ENCODE measurements around the gene AARSD1.
"Not testable (repeated sequence)": the region's sequence is repeated elsewhere in the genome, so short reads cannot be mapped to it uniquely, and the experiment has no call there.

Gene AARSD1

GRCh38 chr17:42980766-42981397 is 16.6 kb upstream of the AARSD1 start:
- no peak for DNase-seq

GRCh38 chr17:42980274-42980765 is 16.1 kb upstream of the AARSD1 start, which contains the start of gene RUNDC1:
RUNDC1 (plus strand) TSS chr17:42980565; CDS start chr17:42980577, 12 bp downstream.
- peak; percentile 10 for DNase-seq

- peak; percentile 29 for DNase-seq
Measured at GRCh38 chr17:42979511-42980273, 15.4 kb upstream of the AARSD1 start, which contains the start of gene PTGES3L. PTGES3L (minus strand) TSS chr17:42980080; CDS start chr17:42980053, 27 bp downstream.

- not testable (repeated sequence) for DNase-seq
Measured at GRCh38 chr17:42975701-42976100, 11.4 kb upstream of the AARSD1 start.

GRCh38 chr17:42975265-42975664 is 11.0 kb upstream of the AARSD1 start:
- no peak for DNase-seq

GRCh38 chr17:42973323-42973722 is 9.1 kb upstream of the AARSD1 start:
- DNase-seq, result not testable (repeated sequence)

GRCh38 chr17:42971589-42971988 is 7.3 kb upstream of the AARSD1 start:
- DNase-seq, result no peak

- no peak for DNase-seq
Measured at GRCh38 chr17:42969001-42969581, 4.8 kb upstream of the AARSD1 start.

- no peak for DNase-seq
Measured at GRCh38 chr17:42967925-42968324, 3.7 kb upstream of the AARSD1 start.

- DNase-seq, result no peak
Measured at GRCh38 chr17:42953669-42954068, 10.6 kb downstream of the AARSD1 start.

GRCh38 chr17:42950044-42950783 is 14.0 kb downstream of the AARSD1 start:
- DNase-seq, result no peak

GRCh38 chr17:42946812-42947211 is 17.4 kb downstream of the AARSD1 start:
- DNase-seq, result no peak

- DNase-seq, result no peak
Measured at GRCh38 chr17:42944211-42944610, 20.0 kb downstream of the AARSD1 start.

GRCh38 chr17:42937712-42938596 is 26.3 kb downstream of the AARSD1 start:
- no peak for DNase-seq

- DNase-seq, result no peak
Measured at GRCh38 chr17:42929497-42929844, 34.8 kb downstream of the AARSD1 start.

GRCh38 chr17:42928714-42929496 is 35.3 kb downstream of the AARSD1 start:
- DNase-seq, result peak; percentile 39

- no peak for DNase-seq
Measured at GRCh38 chr17:42924891-42925290, 39.4 kb downstream of the AARSD1 start.

GRCh38 chr17:42923472-42923871 is 40.8 kb downstream of the AARSD1 start:
- DNase-seq, result not testable (repeated sequence)

- DNase-seq, result no peak
Measured at GRCh38 chr17:42922294-42922693, 42.0 kb downstream of the AARSD1 start.

GRCh38 chr17:42920922-42921321 is 43.3 kb downstream of the AARSD1 start:
- DNase-seq, result peak; percentile 35
